ENCODE measurements around the gene HEYL. TPM values are rescaled to one million over a fixed set of nuclear protein-coding genes. Genes with fewer than 3 reads are reported as not detected.

Gene HEYL
- total RNA-seq, 1 donor from 2014 or later: 1.3 TPM

- Mint-ChIP-seq H3K27me3 (ENCODE audit: unreplicated experiment) (peaks cover 16% of the 10 kb centered on the region), H3K4me3 (ENCODE audit: unreplicated experiment) (no peak overlapping the region), H3K27ac (ENCODE audit: unreplicated experiment) (no peak overlapping the region), H3K4me1 (ENCODE audit: unreplicated experiment) (peaks cover 6% of the 10 kb centered on the region), H3K36me3 (ENCODE audit: low read depth, unreplicated experiment) (peaks cover 3% of the 10 kb centered on the region), H3K9me3 (ENCODE audit: unreplicated experiment) (no peaks in the 10 kb centered on the region)
- DNase-seq (ENCODE audit: low spot score): no peak
- TF ChIP-seq CTCF (IDR thresholded peaks at IDR 0.05; ENCODE audit: unreplicated experiment): no peak
Observed at GRCh38 chr1:39637361-39637760, 2.1 kb downstream of the HEYL start.

- Mint-ChIP-seq H3K9me3 (ENCODE audit: unreplicated experiment) (no peaks in the 10 kb centered on the region), H3K36me3 (ENCODE audit: low read depth, unreplicated experiment) (peaks cover 3% of the 10 kb centered on the region), H3K27ac (ENCODE audit: unreplicated experiment) (no peak overlapping the region), H3K27me3 (ENCODE audit: unreplicated experiment) (peaks cover 15% of the 10 kb centered on the region), H3K4me3 (ENCODE audit: unreplicated experiment) (no peak overlapping the region), H3K4me1 (ENCODE audit: unreplicated experiment) (peaks cover 6% of the 10 kb centered on the region)
- TF ChIP-seq CTCF (IDR thresholded peaks at IDR 0.05; ENCODE audit: unreplicated experiment): no peak
- no peak for DNase-seq (ENCODE audit: low spot score)
Observed at GRCh38 chr1:39635871-39636210, 3.6 kb downstream of the HEYL start.

GRCh38 chr1:39635205-39635870, 4.1 kb downstream of the HEYL start:
- DNase-seq (ENCODE audit: low spot score): no peak
- Mint-ChIP-seq H3K9me3 (ENCODE audit: unreplicated experiment) (no peaks in the 10 kb centered on the region), H3K27me3 (ENCODE audit: unreplicated experiment) (peaks cover 15% of the 10 kb centered on the region), H3K4me3 (ENCODE audit: unreplicated experiment) (no peak overlapping the region), H3K36me3 (ENCODE audit: low read depth, unreplicated experiment) (peaks cover 3% of the 10 kb centered on the region), H3K4me1 (ENCODE audit: unreplicated experiment) (peaks cover 6% of the 10 kb centered on the region), H3K27ac (ENCODE audit: unreplicated experiment) (no peak overlapping the region)
- TF ChIP-seq CTCF (IDR thresholded peaks at IDR 0.05; ENCODE audit: unreplicated experiment): no peak

GRCh38 chr1:39633422-39633821, 6.0 kb downstream of the HEYL start:
- H3K27me3 Mint-ChIP-seq (ENCODE audit: unreplicated experiment): peaks cover 13% of the 10 kb centered on the region
- DNase-seq (ENCODE audit: low spot score): no peak
- peaks cover 6% of the 10 kb centered on the region for H3K4me1 Mint-ChIP-seq (ENCODE audit: unreplicated experiment)
- TF ChIP-seq CTCF (IDR thresholded peaks at IDR 0.05; ENCODE audit: unreplicated experiment): no peak
- H3K36me3 Mint-ChIP-seq (ENCODE audit: low read depth, unreplicated experiment): peaks cover 3% of the 10 kb centered on the region
- H3K27ac Mint-ChIP-seq (ENCODE audit: unreplicated experiment): no peak overlapping the region
- no peak overlapping the region for H3K4me3 Mint-ChIP-seq (ENCODE audit: unreplicated experiment)
- no peaks in the 10 kb centered on the region for H3K9me3 Mint-ChIP-seq (ENCODE audit: unreplicated experiment)

- H3K27ac Mint-ChIP-seq (ENCODE audit: unreplicated experiment): no peak overlapping the region
Observed at GRCh38 chr1:39632682-39633417, 6.6 kb downstream of the HEYL start.

More at GRCh38 chr1:39632682-39633417, 6.6 kb downstream of the HEYL start:
- no peak overlapping the region for H3K4me3 Mint-ChIP-seq (ENCODE audit: unreplicated experiment)
- DNase-seq (ENCODE audit: low spot score): peak; percentile 31
- H3K9me3 Mint-ChIP-seq (ENCODE audit: unreplicated experiment): no peaks in the 10 kb centered on the region
- peaks cover 13% of the 10 kb centered on the region for H3K27me3 Mint-ChIP-seq (ENCODE audit: unreplicated experiment)
- TF ChIP-seq CTCF (IDR thresholded peaks at IDR 0.05; ENCODE audit: unreplicated experiment): no peak
- H3K4me1 Mint-ChIP-seq (ENCODE audit: unreplicated experiment): peaks cover 6% of the 10 kb centered on the region
- peaks cover 3% of the 10 kb centered on the region for H3K36me3 Mint-ChIP-seq (ENCODE audit: low read depth, unreplicated experiment)
